Nephron (organoid): Measurements from ENCODE around the gene POU2AF1.

Experiments used
- H3K27ac Mint-ChIP-seq, 3 experiments: 2 replicates each; pipeline ENCODE4 v1.8.0; 2020; ENCODE audit warnings: mixed read lengths in 3 of 3, mild to moderate bottlenecking in 2 of 3, moderate library complexity in 1 of 3
- H3K27me3 Mint-ChIP-seq: 2 replicates; pipeline ENCODE4 v1.8.0; 2021; ENCODE audit warnings: low read depth, mild to moderate bottlenecking, moderate library complexity, mixed read lengths
- H3K36me3 Mint-ChIP-seq: 2 replicates; pipeline ENCODE4 v1.8.0; 2020; ENCODE audit warnings: low read depth, mixed read lengths
- H3K4me1 Mint-ChIP-seq: 2 replicates; pipeline ENCODE4 v1.8.0; 2020; ENCODE audit warnings: mixed read lengths
- H3K4me3 Mint-ChIP-seq, 3 experiments: 2 replicates each; pipeline ENCODE4 v1.8.0; 2020; ENCODE audit warnings: mild to moderate bottlenecking in 3 of 3, mixed read lengths in 3 of 3, moderate library complexity in 2 of 3
- H3K9me3 Mint-ChIP-seq: 2 replicates; pipeline ENCODE4 v1.8.0; 2020; ENCODE audit warnings: mixed read lengths
- TF ChIP-seq, protein P1 (sequence below), 3 experiments: fragments of 200-600 bp; sonication (generic); IDR thresholded peaks; one replicate each; pipeline ENCODE4 v1.5.0; 2021; ENCODE audit warnings: antibody characterized with exemption in 3 of 3; ENCODE audit not compliant: unreplicated experiment in 3 of 3

Gene POU2AF1

DNA sequence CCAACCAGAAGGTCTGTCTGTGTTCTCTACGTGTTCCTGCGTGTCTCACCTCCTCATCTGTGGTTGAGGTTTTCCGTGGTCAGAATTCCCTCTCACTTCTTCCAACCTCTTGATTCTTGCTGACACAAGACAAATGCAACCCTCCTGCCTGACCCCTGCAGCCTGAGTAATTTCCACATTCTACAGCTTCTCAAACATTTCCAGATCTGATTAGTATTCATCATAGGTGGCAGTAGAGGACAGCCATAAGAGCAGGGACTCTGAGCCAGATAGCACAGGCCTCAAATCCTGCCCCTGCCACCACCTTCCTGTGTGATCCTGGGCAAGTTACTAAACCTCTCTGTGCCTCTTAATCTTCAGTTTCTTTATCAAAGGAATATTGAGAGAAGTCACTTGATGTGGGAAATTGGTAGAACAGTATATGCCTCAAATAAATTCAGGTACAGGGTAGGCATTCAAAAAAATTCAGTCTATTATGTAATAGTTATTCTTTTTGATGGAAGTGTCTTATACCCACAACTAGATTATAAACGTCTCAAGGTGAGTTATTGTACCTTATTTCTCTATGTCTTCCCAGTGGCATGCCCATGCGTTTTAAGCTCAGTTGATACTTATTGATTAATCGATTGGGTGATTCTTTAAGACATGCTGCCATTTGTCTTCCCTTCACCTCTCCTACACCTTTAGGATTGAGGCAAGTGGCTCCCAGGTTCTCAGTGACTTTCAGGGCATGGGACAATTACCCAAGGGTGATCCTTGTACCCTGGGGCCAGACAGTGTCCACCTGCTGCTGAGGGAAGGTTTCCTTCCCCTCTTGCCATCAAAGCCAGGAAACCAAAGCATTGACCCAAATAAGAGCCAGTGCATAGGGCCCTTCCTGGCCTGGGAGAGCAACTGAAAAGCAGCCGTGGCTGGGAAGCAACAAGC lies 19.6 kb downstream of the POU2AF1 start:
- Mint-ChIP-seq H3K9me3 (no peaks in the 10 kb centered on the region), H3K36me3 (no peaks in the 10 kb centered on the region), H3K4me3 (no peak overlapping the region), H3K27ac (no peak overlapping the region), H3K27me3 (no peaks in the 10 kb centered on the region), H3K4me1 (peaks cover 9% of the 10 kb centered on the region)
- TF ChIP-seq, protein P1, sequence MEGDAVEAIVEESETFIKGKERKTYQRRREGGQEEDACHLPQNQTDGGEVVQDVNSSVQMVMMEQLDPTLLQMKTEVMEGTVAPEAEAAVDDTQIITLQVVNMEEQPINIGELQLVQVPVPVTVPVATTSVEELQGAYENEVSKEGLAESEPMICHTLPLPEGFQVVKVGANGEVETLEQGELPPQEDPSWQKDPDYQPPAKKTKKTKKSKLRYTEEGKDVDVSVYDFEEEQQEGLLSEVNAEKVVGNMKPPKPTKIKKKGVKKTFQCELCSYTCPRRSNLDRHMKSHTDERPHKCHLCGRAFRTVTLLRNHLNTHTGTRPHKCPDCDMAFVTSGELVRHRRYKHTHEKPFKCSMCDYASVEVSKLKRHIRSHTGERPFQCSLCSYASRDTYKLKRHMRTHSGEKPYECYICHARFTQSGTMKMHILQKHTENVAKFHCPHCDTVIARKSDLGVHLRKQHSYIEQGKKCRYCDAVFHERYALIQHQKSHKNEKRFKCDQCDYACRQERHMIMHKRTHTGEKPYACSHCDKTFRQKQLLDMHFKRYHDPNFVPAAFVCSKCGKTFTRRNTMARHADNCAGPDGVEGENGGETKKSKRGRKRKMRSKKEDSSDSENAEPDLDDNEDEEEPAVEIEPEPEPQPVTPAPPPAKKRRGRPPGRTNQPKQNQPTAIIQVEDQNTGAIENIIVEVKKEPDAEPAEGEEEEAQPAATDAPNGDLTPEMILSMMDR (IDR thresholded peaks at IDR 0.05; ENCODE audit: unreplicated experiment in 3 of 3), result no peak

DNA sequence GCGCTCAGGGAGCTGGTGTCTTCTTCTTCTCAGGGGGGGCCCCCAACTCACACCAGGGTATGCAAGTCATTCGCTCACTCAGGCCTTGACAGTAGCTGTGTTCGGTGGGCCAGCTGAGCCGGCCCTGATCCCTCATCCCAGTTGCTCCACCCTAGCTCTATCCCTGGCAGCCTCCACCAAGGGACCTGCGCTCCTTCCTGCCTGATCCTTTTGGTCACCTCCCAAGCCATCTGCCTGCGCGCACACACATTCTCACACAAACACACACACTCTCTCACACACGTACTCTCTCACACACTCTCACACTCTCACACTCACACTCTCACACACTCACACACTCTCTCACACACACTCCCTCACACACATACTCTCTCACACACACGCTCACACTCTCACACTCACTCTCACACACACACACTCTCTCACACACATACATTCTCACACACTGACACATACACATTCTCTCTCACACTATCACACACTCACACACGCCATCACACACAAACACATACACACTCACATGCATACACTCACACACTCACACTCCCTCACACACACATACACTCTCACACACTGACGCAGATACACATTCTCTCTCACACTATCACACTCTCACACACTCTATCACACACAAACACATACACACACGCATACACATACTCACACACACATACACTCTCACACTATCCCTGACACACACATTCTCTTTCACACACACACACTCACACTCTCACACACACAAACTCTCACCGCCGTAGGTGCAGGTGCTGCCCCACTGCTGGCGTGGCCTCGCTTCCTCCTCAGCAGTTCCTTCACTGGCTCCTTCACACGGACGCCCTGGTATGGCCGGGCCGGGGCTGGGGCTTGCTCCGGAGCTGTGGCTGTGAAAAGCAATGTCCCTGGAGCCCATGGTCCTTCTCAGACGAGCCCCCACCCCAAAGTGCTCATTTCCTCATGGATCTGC lies 20.8 kb downstream of the POU2AF1 start:
- no peaks in the 10 kb centered on the region for H3K9me3 Mint-ChIP-seq
- no peak overlapping the region for H3K4me3 Mint-ChIP-seq
- no peaks in the 10 kb centered on the region for H3K36me3 Mint-ChIP-seq
- H3K27me3 Mint-ChIP-seq, result peaks cover 3% of the 10 kb centered on the region
- TF ChIP-seq, protein P1 (IDR thresholded peaks at IDR 0.05; ENCODE audit: unreplicated experiment in 3 of 3), result no peak
- H3K4me1 Mint-ChIP-seq, result peaks cover 11% of the 10 kb centered on the region
- no peak overlapping the region for H3K27ac Mint-ChIP-seq

DNA sequence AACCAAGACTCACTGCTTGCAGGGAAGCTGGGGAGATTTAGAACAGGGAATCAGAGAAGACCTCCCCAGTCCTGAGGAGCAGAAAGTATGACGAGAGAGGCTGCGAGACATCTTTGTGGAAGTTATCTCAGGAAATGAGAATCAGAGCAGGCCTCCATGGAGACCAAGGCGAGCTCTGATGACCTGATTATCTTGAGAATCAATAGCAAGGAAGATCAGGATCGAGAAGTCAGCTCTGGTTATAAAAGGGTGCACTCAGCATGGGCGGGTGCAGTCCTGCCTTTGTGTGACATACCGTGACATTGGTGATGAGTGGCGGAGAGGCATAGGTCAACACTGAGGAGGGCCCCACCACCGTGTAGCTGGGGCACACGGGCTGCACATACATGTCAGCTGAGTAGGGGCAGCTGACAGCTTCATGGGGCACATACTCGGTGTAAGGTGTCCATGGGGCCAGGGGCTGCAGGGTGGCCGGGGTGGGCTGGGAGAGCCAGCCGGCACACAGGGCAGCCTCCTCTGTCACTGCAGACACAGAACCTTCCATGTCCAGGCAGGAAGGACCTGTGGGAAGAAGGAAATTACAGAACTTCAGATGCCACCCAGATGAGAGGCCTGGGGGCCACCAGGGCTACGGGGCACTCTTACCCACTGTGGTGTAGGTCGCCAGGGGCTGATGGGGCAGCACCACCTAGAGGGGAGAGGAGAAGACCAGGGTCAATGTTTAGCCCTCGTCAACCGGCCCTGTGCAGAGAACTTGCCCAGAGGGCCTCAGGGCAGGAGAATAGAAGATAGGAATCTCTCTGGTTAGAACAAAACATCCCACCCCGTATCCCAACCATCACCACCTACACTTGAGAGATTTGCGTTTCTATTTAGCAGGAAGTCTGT lies 21.7 kb downstream of the POU2AF1 start:
- Mint-ChIP-seq H3K9me3 (no peaks in the 10 kb centered on the region), H3K4me1 (peaks cover 17% of the 10 kb centered on the region)

DNA sequence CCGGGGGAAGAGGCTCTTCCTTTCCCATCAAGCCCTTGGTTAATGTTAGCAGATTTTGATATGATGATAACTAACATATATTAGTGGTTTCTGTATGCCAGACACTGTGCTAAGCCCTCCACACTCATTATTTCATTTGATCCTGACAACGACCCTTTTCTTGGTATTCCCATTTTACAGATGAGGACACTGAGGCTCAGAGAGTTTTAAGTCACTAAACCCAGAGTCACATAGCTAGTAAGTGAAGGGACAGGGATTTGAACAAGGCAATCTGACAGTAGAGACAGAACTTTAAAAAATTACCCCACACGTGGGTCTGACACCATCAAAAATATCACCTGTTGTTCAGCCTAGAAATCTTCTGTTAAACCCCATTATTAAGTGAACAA lies 22.4 kb downstream of the POU2AF1 start:
- Mint-ChIP-seq H3K4me1 (peaks cover 23% of the 10 kb centered on the region), H3K9me3 (no peaks in the 10 kb centered on the region), H3K4me3 (no peak overlapping the region), H3K27me3 (peaks cover 8% of the 10 kb centered on the region), H3K36me3 (no peaks in the 10 kb centered on the region), H3K27ac (no peak overlapping the region)
- TF ChIP-seq, protein P1 (IDR thresholded peaks at IDR 0.05; ENCODE audit: unreplicated experiment in 3 of 3), result no peak

More for the DNA sequence above, 21.7 kb downstream of the POU2AF1 start:
- Mint-ChIP-seq H3K27ac (no peak overlapping the region), H3K27me3 (peaks cover 8% of the 10 kb centered on the region), H3K4me3 (no peak overlapping the region), H3K36me3 (no peaks in the 10 kb centered on the region)
- TF ChIP-seq, protein P1 (IDR thresholded peaks at IDR 0.05; ENCODE audit: unreplicated experiment in 3 of 3), result no peak

DNA sequence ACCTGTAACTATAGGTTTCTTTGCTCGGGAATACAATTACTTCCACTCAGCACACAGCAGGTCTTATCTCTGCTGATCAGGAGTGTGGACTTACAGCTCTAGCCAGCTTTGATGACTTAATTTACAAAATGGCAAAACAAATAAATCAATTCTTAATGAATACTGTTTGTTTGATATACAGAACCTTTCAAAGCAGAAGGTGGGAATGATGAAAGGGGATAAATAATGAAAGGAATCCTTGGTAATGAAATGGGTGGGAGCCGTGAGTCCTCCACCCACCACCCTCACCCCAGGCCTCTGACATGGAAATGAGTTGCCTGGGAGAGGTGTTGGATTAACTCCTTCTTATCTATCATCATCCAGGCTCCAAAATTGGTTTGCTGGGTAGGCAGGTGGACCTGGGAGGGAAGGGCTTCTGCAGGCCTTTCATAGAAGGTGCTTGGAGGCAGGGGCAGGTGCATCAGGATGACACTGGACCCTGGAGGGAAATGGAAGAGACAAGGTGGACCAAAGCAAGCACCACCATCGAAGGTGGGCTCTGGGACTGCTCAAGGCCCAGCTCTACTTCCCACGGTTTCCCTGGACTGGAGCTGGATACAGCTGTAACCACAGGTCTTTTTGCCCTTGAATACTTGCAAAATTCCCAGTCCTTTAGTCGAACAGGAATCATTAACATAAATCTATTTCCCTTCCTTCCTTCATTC lies 23.0 kb downstream of the POU2AF1 start:
- H3K27me3 Mint-ChIP-seq, result peaks cover 8% of the 10 kb centered on the region
- no peaks in the 10 kb centered on the region for H3K36me3 Mint-ChIP-seq
- H3K4me3 Mint-ChIP-seq, result no peak overlapping the region
- H3K4me1 Mint-ChIP-seq, result peaks cover 29% of the 10 kb centered on the region
- H3K27ac Mint-ChIP-seq, result peak overlapping the region in 1 of 3 experiments; percentile 44
- TF ChIP-seq, protein P1 (IDR thresholded peaks at IDR 0.05; ENCODE audit: unreplicated experiment in 3 of 3), result no peak
- no peaks in the 10 kb centered on the region for H3K9me3 Mint-ChIP-seq
